Measurements from ENCODE around the gene TNFRSF17.

- no peak for TF ChIP-seq CTCF (IDR thresholded peaks at IDR 0.05)
- no peak for TF ChIP-seq POLR2A (IDR thresholded peaks at IDR 0.05)
- no peak for TF ChIP-seq EP300 (IDR thresholded peaks at IDR 0.05)
These were observed 2.3 kb downstream of the TNFRSF17 start for GRCh38 chr16:11967195-11967911.
